H1 (cell line): Measurements from ENCODE around the gene PSMD12. TPM values are rescaled to one million over a fixed set of nuclear protein-coding genes. Genes with fewer than 3 reads are reported as not detected.
A peak's percentile ranks its signal among the peaks of the same experiment; 100 is the strongest.

ENCODE experiments used
- CTCF ChIA-PET: fragments of 300-600 bp; sonication (Branson Sonifier 250); formaldehyde crosslinking; loops from one replicate; lab custom pipeline; 2021; ENCODE audit not compliant: partially characterized antibody; lab: Charles Lee
- POLR2A ChIA-PET: fragments of 300-600 bp; sonication (Branson Sonifier 250); formaldehyde crosslinking; loops from one replicate; lab custom pipeline; 2021; ENCODE audit warnings: inconsistent platforms; ENCODE audit not compliant: partially characterized antibody; lab: Charles Lee
- DNase-seq, 2 experiments: peaks; one replicate each; pipeline versions ENCODE4 v3.0.0 to v3.0.0-alpha.2; 2010 to 2022; ENCODE audit warnings: low spot score in 2 of 2, low read depth in 1 of 2, mixed read lengths in 1 of 2
- FAIRE-seq: peaks from 2 replicates; lab custom pipeline; 2011; peaks lifted over from hg19 to GRCh38; lab: Jason Lieb, UNC
- H2AFZ ChIP-seq: 2 replicates; pipeline ENCODE4 v1.8.1; 2012; ENCODE audit warnings: low read length, inconsistent platforms
- H2AK5ac ChIP-seq: 2 replicates; pipeline ENCODE4 v1.6.1; 2013; ENCODE audit warnings: low read depth, low read length
- H2BK120ac ChIP-seq: replicated peaks from 2 replicates; pipeline ENCODE3; 2013; ENCODE audit warnings: low read depth, low read length, inconsistent platforms
- H2BK12ac ChIP-seq: 2 replicates; pipeline ENCODE4 v1.6.1; 2013; ENCODE audit warnings: low read depth, low read length
- H2BK15ac ChIP-seq: 2 replicates; pipeline ENCODE4 v1.6.1; 2013; ENCODE audit warnings: low read length
- H2BK20ac ChIP-seq: 2 replicates; pipeline ENCODE4 v1.6.1; 2013; ENCODE audit warnings: low read length
- H2BK5ac ChIP-seq: 2 replicates; pipeline ENCODE4 v1.6.1; 2013; ENCODE audit warnings: low read depth, low read length
- H3K14ac ChIP-seq: 2 replicates; pipeline ENCODE4 v1.6.1; 2013; ENCODE audit warnings: inconsistent platforms; ENCODE audit not compliant: insufficient read length
- H3K18ac ChIP-seq: 2 replicates; pipeline ENCODE4 v1.6.1; 2013; ENCODE audit warnings: low read length; ENCODE audit errors: extremely low read depth
- H3K23ac ChIP-seq: 2 replicates; pipeline ENCODE4 v1.6.1; 2013; ENCODE audit warnings: inconsistent platforms; ENCODE audit not compliant: insufficient read length
- H3K23me2 ChIP-seq: 2 replicates; pipeline ENCODE4 v1.6.1; 2013; ENCODE audit warnings: low read depth, low read length
- H3K27ac ChIP-seq: 2 replicates; pipeline ENCODE4 v1.6.1; 2011; ENCODE audit warnings: low read depth, low read length, inconsistent platforms
- H3K27me3 ChIP-seq, 4 experiments: replicated peaks in 1 of 4; 1 replicate in 1 of 4; 2 replicates in 3 of 4; pipeline versions ENCODE4 v1.6.1 to v1.8.1; 2011 to 2013; ENCODE audit warnings: low read length in 3 of 4, mild to moderate bottlenecking in 3 of 4, inconsistent platforms in 2 of 4, mixed read lengths in 2 of 4, moderate library complexity in 1 of 4; ENCODE audit not compliant: control insufficient read depth in 3 of 4, insufficient read depth in 3 of 4; ENCODE audit errors: extremely low read depth in 1 of 4
- H3K36me3 ChIP-seq, 4 experiments: 2 replicates each; pipeline versions ENCODE4 v1.6.1 to v1.8.1; 2011 to 2013; ENCODE audit warnings: mild to moderate bottlenecking in 4 of 4, low read length in 3 of 4, moderate library complexity in 2 of 4, control low read depth in 1 of 4, inconsistent platforms in 1 of 4; ENCODE audit not compliant: insufficient read depth in 4 of 4, control insufficient read depth in 2 of 4
- H3K4ac ChIP-seq: replicated peaks from 2 replicates; pipeline ENCODE3; 2013; ENCODE audit warnings: low read length, low read depth, mixed read lengths, inconsistent platforms; ENCODE audit not compliant: insufficient read length
- H3K4me1 ChIP-seq, 4 experiments: replicated peaks in 1 of 4; 1 replicate in 1 of 4; 2 replicates in 3 of 4; pipeline versions ENCODE4 v1.6.1 to v1.8.1; 2011 to 2013; ENCODE audit warnings: low read length in 3 of 4, inconsistent platforms in 2 of 4, mixed read lengths in 1 of 4; ENCODE audit not compliant: insufficient read depth in 4 of 4, control insufficient read depth in 3 of 4
- H3K4me2 ChIP-seq, 2 experiments: 2 replicates each; pipeline versions ENCODE4 v1.6.1 to v1.8.1; 2011 to 2013; ENCODE audit warnings: low read depth in 2 of 2, low read length in 2 of 2, control low read depth in 1 of 2, inconsistent platforms in 1 of 2, mild to moderate bottlenecking in 1 of 2; ENCODE audit not compliant: insufficient read depth in 1 of 2
- H3K4me3 ChIP-seq, 4 experiments: fragments of 200-600, 300-600 bp in 1 of 4; sonication (generic), shearing (Covaris generic), sonication (Bioruptor Twin) in 1 of 4; 2 replicates each; pipeline versions ENCODE4 v1.5.1 to v1.8.1; 2011 to 2016; ENCODE audit warnings: low read length in 4 of 4, low read depth in 3 of 4, control low read depth in 2 of 4, inconsistent platforms in 2 of 4, mild to moderate bottlenecking in 2 of 4, mixed read lengths in 1 of 4, moderate library complexity in 1 of 4; ENCODE audit not compliant: insufficient read depth in 2 of 4; ENCODE audit errors: extremely low read depth in 1 of 4
- H3K56ac ChIP-seq: replicated peaks from 2 replicates; pipeline ENCODE3; 2013; ENCODE audit warnings: low read depth, mild to moderate bottlenecking, mixed read lengths, low read length, inconsistent platforms; ENCODE audit not compliant: insufficient read length
- H3K79me1 ChIP-seq: 2 replicates; pipeline ENCODE4 v1.6.1; 2013; ENCODE audit warnings: low read depth, low read length, control low read depth
- H3K79me2 ChIP-seq, 2 experiments: 2 replicates each; pipeline versions ENCODE4 v1.6.1 to v1.8.1; 2012 to 2013; ENCODE audit warnings: low read length in 2 of 2, mild to moderate bottlenecking in 2 of 2, inconsistent platforms in 1 of 2; ENCODE audit not compliant: insufficient read depth in 2 of 2, control insufficient read depth in 1 of 2
- H3K9ac ChIP-seq, 4 experiments: replicated peaks in 1 of 4; 1 replicate in 1 of 4; 2 replicates in 3 of 4; pipeline versions ENCODE4 v1.6.1 to v1.8.1; 2011 to 2013; ENCODE audit warnings: low read depth in 3 of 4, low read length in 3 of 4, control low read depth in 2 of 4, mild to moderate bottlenecking in 2 of 4, moderate library complexity in 2 of 4, inconsistent platforms in 1 of 4; ENCODE audit errors: extremely low read depth in 1 of 4
- H3K9me3 ChIP-seq, 2 experiments: 2 replicates each; pipeline versions ENCODE4 v1.6.1 to v1.8.1; 2012 to 2013; ENCODE audit warnings: mild to moderate bottlenecking in 2 of 2, moderate library complexity in 2 of 2, control low read depth in 1 of 2, inconsistent platforms in 1 of 2, low read depth in 1 of 2, low read length in 1 of 2, mixed read lengths in 1 of 2; ENCODE audit not compliant: insufficient read depth in 2 of 2
- H4K20me1 ChIP-seq, 2 experiments: replicated peaks in 1 of 2; 2 replicates each; pipeline versions ENCODE3 to v1.8.1; 2011 to 2013; ENCODE audit warnings: inconsistent platforms in 2 of 2, low read length in 2 of 2, mild to moderate bottlenecking in 1 of 2; ENCODE audit not compliant: insufficient read depth in 2 of 2, control insufficient read depth in 1 of 2
- H4K5ac ChIP-seq: 2 replicates; pipeline ENCODE4 v1.6.1; 2013; ENCODE audit warnings: low read length, low read depth, mixed read lengths, inconsistent platforms; ENCODE audit not compliant: insufficient read length
- H4K8ac ChIP-seq: 2 replicates; pipeline ENCODE4 v1.8.0; 2013; ENCODE audit warnings: mild to moderate bottlenecking, moderate library complexity, low read length, inconsistent platforms; ENCODE audit not compliant: insufficient read depth; ENCODE audit errors: extremely low read depth
- H4K91ac ChIP-seq: replicated peaks from 2 replicates; pipeline ENCODE3; 2013; ENCODE audit warnings: low read length, mixed read lengths, inconsistent platforms; ENCODE audit not compliant: insufficient read length
- ASH2L ChIP-seq: fragments of 200-600, 300-600 bp; sonication (generic); IDR thresholded peaks from one replicate; pipeline ENCODE4 v1.7.1; 2017; ENCODE audit warnings: low read length
- CBX8 ChIP-seq: fragments of 300-800, 300-1000 bp; sonication (generic); IDR thresholded peaks from 2 replicates; pipeline ENCODE4 v1.7.1; 2016; ENCODE audit warnings: low read depth, low read length, borderline replicate concordance
- EZH2 ChIP-seq: fragments of 200-600 bp; sonication (generic); IDR thresholded peaks from 2 replicates; pipeline ENCODE4 v1.7.1; 2012; ENCODE audit warnings: low read depth, mild to moderate bottlenecking, moderate library complexity, low read length, inconsistent platforms; ENCODE audit not compliant: severe bottlenecking
- HDAC2 ChIP-seq, 2 experiments: fragments of 300-600 bp in 1 of 2; sonication (generic) in 1 of 2; IDR thresholded peaks; 2 replicates each; pipeline ENCODE4 v1.6.1; 2011 to 2012; ENCODE audit warnings: low read depth in 2 of 2, low read length in 2 of 2, mild to moderate bottlenecking in 2 of 2, moderate library complexity in 2 of 2, borderline replicate concordance in 1 of 2, inconsistent platforms in 1 of 2
- POLR2AphosphoS5 ChIP-seq: IDR thresholded peaks from 2 replicates; pipeline ENCODE4 v1.6.1; 2011; ENCODE audit warnings: low read depth, low read length
- RBBP5 ChIP-seq: IDR thresholded peaks from 2 replicates; pipeline ENCODE4 v1.7.1; 2012; ENCODE audit warnings: low read depth, mild to moderate bottlenecking, inconsistent platforms, low read length, moderate library complexity, borderline replicate concordance
- SAP30 ChIP-seq: fragments of 300-600 bp; sonication (generic); IDR thresholded peaks from 2 replicates; pipeline ENCODE4 v1.7.1; 2012; ENCODE audit warnings: low read length, moderate library complexity, mild to moderate bottlenecking, inconsistent platforms; ENCODE audit not compliant: insufficient read depth, insufficient replicate concordance
- SIN3A ChIP-seq, 2 experiments: IDR thresholded peaks in 1 of 2; conservative IDR thresholded peaks in 1 of 2; 2 replicates each; pipeline ENCODE4 v1.6.1; 2011 to 2012; ENCODE audit warnings: low read length in 2 of 2, improper control_type of control experiment in 1 of 2, low read depth in 1 of 2, mild to moderate bottlenecking in 1 of 2
- SIRT6 ChIP-seq: IDR thresholded peaks from one replicate; pipeline ENCODE4 v1.7.1; 2012; ENCODE audit warnings: low read length, inconsistent platforms
- SP1 ChIP-seq: IDR thresholded peaks from 2 replicates; pipeline ENCODE4 v1.6.1; 2011; ENCODE audit warnings: low read depth, low read length
- WGBS, 2 experiments: shearing (Covaris generic) in 1 of 2; methylation state at CpG; one replicate each; pipeline versions ENCODE4 v1.1.6 to v1.1.7; 2013 to 2015; ENCODE audit warnings: low lambda C conversion rate in 2 of 2, mixed read lengths in 2 of 2, inconsistent platforms in 1 of 2, low coverage in 1 of 2, missing lambda C conversion rate in 1 of 2; ENCODE audit not compliant: insufficient replicate concordance in 2 of 2, insufficient coverage in 1 of 2, insufficient read length in 1 of 2; ENCODE audit errors: extremely low coverage in 1 of 2, missing lambda C conversion rate in 1 of 2; 5-methylcytosine and 5-hydroxymethylcytosine counted together
- polyA plus RNA-seq, 7 experiments: library from polyadenylated mRNA; depleted of rRNA in 3 of 7; stranded (reverse) in 5 of 7; unstranded in 2 of 7; fragments of >200 nt in 5 of 7; fragments of 200-250 nt in 2 of 7; gene quantifications; 1 replicate in 5 of 7; 2 replicates in 1 of 7; 4 replicates in 1 of 7; pipeline versions ENCODE4 v1.2.1 to v1.2.3, GENCODE V29; 2011 to 2013; ENCODE audit warnings: missing spikeins in 2 of 7, mixed read lengths in 2 of 7
- total RNA-seq: library from RNA; stranded (reverse); fragmentation: NEBNext Ultra II Directional; extraction: Animal tissue kit (Norgen Biotek cat#: 25700); gene quantifications from 2 replicates; pipeline ENCODE4 v1.2.1, GENCODE V29; 2021

The PSMD12 gene
- total and polyA plus RNA-seq, 2 of the 8 experiments (the other 6 are each of a cell fraction or from before 2014, with no cell fraction given), result 14.0 to 82.4 TPM

DNA sequence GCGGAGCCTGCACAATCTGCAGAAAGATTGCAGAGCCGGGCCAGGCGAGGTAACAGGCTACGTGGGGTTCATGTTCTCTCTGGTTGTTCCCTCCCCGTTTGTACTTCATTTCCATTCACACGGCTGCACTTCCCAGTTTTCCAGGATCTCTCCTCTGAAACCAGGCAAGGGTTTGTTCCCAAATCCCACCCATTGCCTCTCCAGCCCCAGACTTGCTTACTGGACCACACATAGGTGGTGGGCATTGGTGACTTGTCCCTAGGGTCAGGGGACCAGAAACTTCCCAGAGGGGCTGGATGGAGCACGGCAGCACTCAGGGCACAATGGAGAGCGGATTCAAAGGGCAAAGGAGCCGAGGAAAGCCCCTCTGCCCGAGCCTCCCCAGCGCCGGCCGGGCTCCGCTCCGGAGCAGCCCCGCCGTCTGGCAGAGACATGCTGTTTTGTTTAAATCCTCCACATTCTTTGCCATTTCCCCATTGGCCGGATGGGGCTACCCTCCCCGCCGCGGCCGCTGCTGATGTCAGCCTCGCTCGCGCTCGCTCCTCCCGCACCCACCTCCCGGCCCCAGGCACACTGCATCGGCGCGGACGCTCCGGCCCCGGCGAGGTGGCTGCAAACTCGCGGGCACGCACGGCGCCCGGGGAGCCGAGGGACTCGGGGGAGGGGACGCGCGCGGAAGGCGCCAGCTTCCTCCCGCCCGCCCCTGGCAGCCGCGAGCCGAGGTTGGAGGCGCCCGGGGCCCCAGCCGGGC, 10.5 kb upstream of the PSMD12 start, which contains the start of gene PITPNC1:
PITPNC1 (plus strand) TSS at position 545 of the 751 bp plus-strand sequence.
- Histone ChIP-seq H4K91ac (peak within 1 kb of the TSS; percentile 87), H3K18ac (peak within 1 kb of the TSS; percentile 85), H2BK12ac (peak within 1 kb of the TSS; percentile 88; the same call in 1 of the 2 replicates), H2BK120ac (peak within 1 kb of the TSS; percentile 98), H3K4me3 (peak within 1 kb of the TSS; percentile 80 to 95 (median 91)), H3K23ac (no peak within 1 kb of the TSS), H2BK15ac (peak within 1 kb of the TSS; percentile 88; the same call in 1 of the 2 replicates), H2BK20ac (0 out of 2 replicates have a peak within 1 kb of the TSS, but pooled peaks have one; percentile 55), H4K8ac (peak within 1 kb of the TSS; percentile 73), H2BK5ac (peak within 1 kb of the TSS; percentile 93), H2AK5ac (no peak within 1 kb of the TSS), H3K27me3 (no peaks in the 10 kb centered on the region), H3K27ac (peak within 1 kb of the TSS; percentile 77), H2AFZ (peak within 1 kb of the TSS; percentile 92), H3K79me1 (peaks cover 3% of the 10 kb centered on the region), H3K56ac (peak within 1 kb of the TSS; percentile 70), H3K23me2 (peaks cover 13% of the 10 kb centered on the region; the same call in 1 of the 2 replicates), H3K4ac (peak within 1 kb of the TSS; percentile 75), H3K14ac (no peak within 1 kb of the TSS), H3K4me1 (peaks cover 2 to 5% (median 4%) of the 10 kb centered on the region in 4 experiments; a peak in 6 of 7 replicates), H3K9me3 (peaks cover 0 to 4% of the 10 kb centered on the region in 2 experiments; a peak in 1 of 4 replicates), H3K4me2 (peak within 1 kb of the TSS; percentile 75 to 92), H3K79me2 (peaks cover 0 to 30% of the 10 kb centered on the region in 2 experiments; a peak in 2 of 4 replicates), H3K36me3 (peaks cover 0 to 3% (median 0%) of the 10 kb centered on the region in 4 experiments; a peak in 1 of 8 replicates), H4K5ac (peak within 1 kb of the TSS; percentile 92), H4K20me1 (no peaks in the 10 kb centered on the region), H3K9ac (peak within 1 kb of the TSS; percentile 68 to 84 (median 76))
- peak in 1 of 2 experiments; percentile 89 for DNase-seq
- FAIRE-seq, result no peak
- WGBS, 2 experiments, result 2% methylated on average over 47 of the region's 56 CpGs; no CpG with 5 or more reads in 1 of the 2 experiments
- POLR2A ChIA-PET, result interaction anchor here (0.7 to 1.1 kb wide), 5 partner anchors 312 to 547 kb away, joined by 3 read pairs; partner anchors contain the start of gene NOL11
- CTCF ChIA-PET, result interaction anchor here (0.9 to 3.6 kb wide), 12 partner anchors 10 to 268 kb away, joined by 3 to 17 read pairs (median 4); no protein-coding TSS in a partner anchor
- peak; percentile 89 for TF ChIP-seq ASH2L
- no peak for TF ChIP-seq SIRT6
- no peak for TF ChIP-seq CBX8
- TF ChIP-seq POLR2AphosphoS5, result peak; percentile 46
- peak; percentile 9; the same call in 1 of the 2 replicates for TF ChIP-seq SP1
- TF ChIP-seq SIN3A (conservative IDR thresholded peaks at IDR 0.05 in 1 of 2, IDR thresholded peaks at IDR 0.05 in 1 of 2; ENCODE audit: low read depth in 1 of 2, low read length in 2 of 2), result 0 out of 4 replicates have a peak, but pooled peaks have one; percentile 3 to 39
- TF ChIP-seq SAP30, result no peak
- no peak for TF ChIP-seq HDAC2 (IDR thresholded peaks at IDR 0.05; ENCODE audit: borderline replicate concordance in 1 of 2, low read depth in 2 of 2, low read length in 2 of 2)
- TF ChIP-seq RBBP5, result peak; percentile 71; the same call in 1 of the 2 replicates
- TF ChIP-seq EZH2, result no peak
